SJSA1 (cell line): ENCODE results near the gene KRT85. TPM values are rescaled to one million over a fixed set of nuclear protein-coding genes. Genes with fewer than 3 reads are reported as not detected.
A peak's percentile ranks its signal among the peaks of the same experiment; 100 is the strongest.

ENCODE experiments used
- DNase-seq, 2 experiments: peaks; one replicate each; pipeline ENCODE4 v3.0.0-alpha.2; 2015 to 2020; ENCODE audit warnings: low spot score in 2 of 2, low read depth in 1 of 2
- H3K27ac ChIP-seq: fragments of 250-450 bp; sonication (Bioruptor Pico); 2 replicates; pipeline ENCODE4 v1.5.1; 2020; ENCODE audit warnings: mild to moderate bottlenecking, moderate library complexity
- H3K27me3 ChIP-seq: fragments of 250-450 bp; sonication (Bioruptor Pico); replicated peaks from 2 replicates; pipeline ENCODE4 v1.5.1; 2020; ENCODE audit warnings: mild to moderate bottlenecking, moderate library complexity
- H3K36me3 ChIP-seq: fragments of 250-450 bp; sonication (Bioruptor Pico); 2 replicates; pipeline ENCODE4 v1.5.1; 2020; ENCODE audit warnings: mild to moderate bottlenecking
- H3K4me1 ChIP-seq: fragments of 250-450 bp; sonication (Bioruptor Pico); replicated peaks from 2 replicates; pipeline ENCODE4 v1.6.1; 2021; ENCODE audit warnings: mild to moderate bottlenecking
- H3K4me3 ChIP-seq: fragments of 250-450 bp; sonication (Bioruptor Pico); 2 replicates; pipeline ENCODE4 v1.5.1; 2020; ENCODE audit warnings: mild to moderate bottlenecking
- H3K9me3 ChIP-seq: fragments of 250-450 bp; sonication (Bioruptor Pico); replicated peaks from 2 replicates; pipeline ENCODE4 v1.5.1; 2020; ENCODE audit warnings: mild to moderate bottlenecking
- total RNA-seq: library from RNA; depleted of rRNA; stranded (reverse); fragments of >200 nt; shearing (Covaris generic); gene quantifications from 2 replicates; pipeline ENCODE4 v1.2.3, GENCODE V29; 2014

The KRT85 gene
- total RNA-seq, 1 experiment from 2014 or later: not detected

GRCh38 chr12:52402377-52402776 lies 35.1 kb upstream of the KRT85 start:
- Histone ChIP-seq H3K27ac (no peak overlapping the region), H3K4me3 (no peak overlapping the region), H3K36me3 (no peaks in the 10 kb centered on the region), H3K27me3 (peaks cover 7% of the 10 kb centered on the region; the same call in 1 of the 2 replicates), H3K9me3 (no peaks in the 10 kb centered on the region), H3K4me1 (no peaks in the 10 kb centered on the region)
- no peak for DNase-seq

- no peak overlapping the region for H3K27ac ChIP-seq
- H3K9me3 ChIP-seq: no peaks in the 10 kb centered on the region
- H3K4me1 ChIP-seq: no peaks in the 10 kb centered on the region
- H3K36me3 ChIP-seq: no peaks in the 10 kb centered on the region
- H3K27me3 ChIP-seq: peaks cover 4% of the 10 kb centered on the region; the same call in 1 of the 2 replicates
- DNase-seq: no peak
- H3K4me3 ChIP-seq: no peak overlapping the region
These were observed 34.6 kb upstream of the KRT85 start for GRCh38 chr12:52401926-52402325.

GRCh38 chr12:52401526-52401925 lies 34.2 kb upstream of the KRT85 start:
- DNase-seq: no peak
- Histone ChIP-seq H3K27me3 (peaks cover 4% of the 10 kb centered on the region; the same call in 1 of the 2 replicates), H3K4me1 (no peaks in the 10 kb centered on the region), H3K9me3 (no peaks in the 10 kb centered on the region), H3K27ac (no peak overlapping the region), H3K36me3 (no peaks in the 10 kb centered on the region), H3K4me3 (no peak overlapping the region)

- Histone ChIP-seq H3K4me1 (no peaks in the 10 kb centered on the region), H3K36me3 (no peaks in the 10 kb centered on the region), H3K27ac (no peak overlapping the region), H3K4me3 (no peak overlapping the region), H3K9me3 (no peaks in the 10 kb centered on the region), H3K27me3 (peaks cover 8% of the 10 kb centered on the region)
- DNase-seq: no peak
These were observed 33.6 kb upstream of the KRT85 start for GRCh38 chr12:52400906-52401305.

- no peak overlapping the region for H3K4me3 ChIP-seq
- H3K27ac ChIP-seq: no peak overlapping the region
- DNase-seq: no peak
- H3K9me3 ChIP-seq: no peaks in the 10 kb centered on the region
- no peaks in the 10 kb centered on the region for H3K4me1 ChIP-seq
- H3K27me3 ChIP-seq: peaks cover 4% of the 10 kb centered on the region
- no peaks in the 10 kb centered on the region for H3K36me3 ChIP-seq
These were observed 32.5 kb upstream of the KRT85 start for GRCh38 chr12:52399756-52400155.

- no peaks in the 10 kb centered on the region for H3K9me3 ChIP-seq
- H3K27me3 ChIP-seq: peaks cover 4% of the 10 kb centered on the region
- DNase-seq: no peak
- no peak overlapping the region for H3K4me3 ChIP-seq
- no peaks in the 10 kb centered on the region for H3K36me3 ChIP-seq
- H3K27ac ChIP-seq: no peak overlapping the region
- H3K4me1 ChIP-seq: no peaks in the 10 kb centered on the region
These were observed 30.9 kb upstream of the KRT85 start for GRCh38 chr12:52398176-52398575.

- Histone ChIP-seq H3K27ac (no peak overlapping the region), H3K36me3 (no peaks in the 10 kb centered on the region), H3K4me3 (no peak overlapping the region), H3K4me1 (no peaks in the 10 kb centered on the region), H3K27me3 (peaks cover 4% of the 10 kb centered on the region), H3K9me3 (no peaks in the 10 kb centered on the region)
- DNase-seq: no peak
These were observed 29.4 kb upstream of the KRT85 start for GRCh38 chr12:52396656-52397055.

GRCh38 chr12:52395761-52396434 lies 28.6 kb upstream of the KRT85 start:
- no peak for DNase-seq
- Histone ChIP-seq H3K4me1 (no peaks in the 10 kb centered on the region), H3K36me3 (no peaks in the 10 kb centered on the region), H3K4me3 (no peak overlapping the region), H3K27ac (no peak overlapping the region), H3K9me3 (no peaks in the 10 kb centered on the region), H3K27me3 (peaks cover 4% of the 10 kb centered on the region)

GRCh38 chr12:52394836-52395405 lies 27.6 kb upstream of the KRT85 start:
- Histone ChIP-seq H3K27ac (no peak overlapping the region), H3K27me3 (peaks cover 4% of the 10 kb centered on the region), H3K9me3 (no peaks in the 10 kb centered on the region), H3K4me1 (no peaks in the 10 kb centered on the region), H3K4me3 (no peak overlapping the region), H3K36me3 (no peaks in the 10 kb centered on the region)
- DNase-seq: no peak

- Histone ChIP-seq H3K4me1 (no peaks in the 10 kb centered on the region), H3K27me3 (peaks cover 22% of the 10 kb centered on the region), H3K4me3 (no peak overlapping the region), H3K9me3 (no peaks in the 10 kb centered on the region), H3K27ac (no peak overlapping the region), H3K36me3 (no peaks in the 10 kb centered on the region)
- DNase-seq: no peak
These were observed 25.3 kb upstream of the KRT85 start for GRCh38 chr12:52392465-52393007.

GRCh38 chr12:52391618-52392002 lies 24.3 kb upstream of the KRT85 start:
- no peak overlapping the region for H3K4me3 ChIP-seq
- H3K36me3 ChIP-seq: no peaks in the 10 kb centered on the region
- H3K27ac ChIP-seq: no peak overlapping the region
- no peaks in the 10 kb centered on the region for H3K9me3 ChIP-seq
- no peak for DNase-seq
- H3K27me3 ChIP-seq: peaks cover 32% of the 10 kb centered on the region
- H3K4me1 ChIP-seq: no peaks in the 10 kb centered on the region

- no peaks in the 10 kb centered on the region for H3K36me3 ChIP-seq
- H3K27ac ChIP-seq: no peak overlapping the region
- no peaks in the 10 kb centered on the region for H3K9me3 ChIP-seq
- DNase-seq: peak in 1 of 2 experiments; percentile 12
- peaks cover 29% of the 10 kb centered on the region for H3K27me3 ChIP-seq
- no peaks in the 10 kb centered on the region for H3K4me1 ChIP-seq
- no peak overlapping the region for H3K4me3 ChIP-seq
These were observed 23.7 kb upstream of the KRT85 start for GRCh38 chr12:52390739-52391617.

- peaks cover 29% of the 10 kb centered on the region; the same call in 1 of the 2 replicates for H3K27me3 ChIP-seq
- H3K36me3 ChIP-seq: no peaks in the 10 kb centered on the region
- no peaks in the 10 kb centered on the region for H3K9me3 ChIP-seq
- H3K4me1 ChIP-seq: no peaks in the 10 kb centered on the region
- no peak overlapping the region for H3K4me3 ChIP-seq
- no peak overlapping the region for H3K27ac ChIP-seq
- DNase-seq: no peak
These were observed 22.3 kb upstream of the KRT85 start for GRCh38 chr12:52389313-52390207.
